ENCODE data around the gene IFNL1.

The IFNL1 gene

GRCh38 chr19:39296055-39296645 is at the start of gene IFNL1:
TSS of gene IFNL1 (plus strand) at chr19:39296407. CDS start at chr19:39296422, 15 bp downstream.
- H3K4me3 ChIP-seq (replicated peaks; ENCODE audit: low read depth, low read length), result no peak within 1 kb of the TSS
- no peak for TF ChIP-seq CTCF (IDR thresholded peaks at IDR 0.05; ENCODE audit: insufficient read depth, low read length, poor library complexity, severe bottlenecking)
- H3K27me3 ChIP-seq (replicated peaks; ENCODE audit: control insufficient read depth, insufficient read depth, low read length), result no peaks in the 10 kb centered on the region
- no peaks in the 10 kb centered on the region for H3K36me3 ChIP-seq (ENCODE audit: control insufficient read depth, insufficient read depth, low read length)
- DNase-seq (ENCODE audit: extremely low read depth, insufficient read length), result no peak

GRCh38 chr19:39246951-39247669 is 49.1 kb upstream of the IFNL1 start:
- no peaks in the 10 kb centered on the region for H3K36me3 ChIP-seq (ENCODE audit: control insufficient read depth, insufficient read depth, low read length)
- no peak for TF ChIP-seq CTCF (IDR thresholded peaks at IDR 0.05; ENCODE audit: insufficient read depth, low read length, poor library complexity, severe bottlenecking)
- H3K27me3 ChIP-seq (replicated peaks; ENCODE audit: control insufficient read depth, insufficient read depth, low read length), result no peaks in the 10 kb centered on the region; the same call in 1 of the 2 replicates
- peak; percentile 30 for DNase-seq (ENCODE audit: extremely low read depth, insufficient read length)
- no peak overlapping the region for H3K4me3 ChIP-seq (replicated peaks; ENCODE audit: low read depth, low read length)

- Histone ChIP-seq H3K36me3 (ENCODE audit: control insufficient read depth, insufficient read depth, low read length) (no peaks in the 10 kb centered on the region), H3K27me3 (replicated peaks; ENCODE audit: control insufficient read depth, insufficient read depth, low read length) (no peaks in the 10 kb centered on the region; the same call in 1 of the 2 replicates), H3K4me3 (replicated peaks; ENCODE audit: low read depth, low read length) (no peak overlapping the region)
- no peak for DNase-seq (ENCODE audit: extremely low read depth, insufficient read length)
- no peak for TF ChIP-seq CTCF (IDR thresholded peaks at IDR 0.05; ENCODE audit: insufficient read depth, low read length, poor library complexity, severe bottlenecking)
Measured at GRCh38 chr19:39247701-39248664, 48.2 kb upstream of the IFNL1 start.

- Histone ChIP-seq H3K27me3 (replicated peaks; ENCODE audit: control insufficient read depth, insufficient read depth, low read length) (no peaks in the 10 kb centered on the region; the same call in 1 of the 2 replicates), H3K4me3 (replicated peaks; ENCODE audit: low read depth, low read length) (no peak within 1 kb of the TSS), H3K36me3 (ENCODE audit: control insufficient read depth, insufficient read depth, low read length) (no peaks in the 10 kb centered on the region)
- DNase-seq (ENCODE audit: extremely low read depth, insufficient read length), result no peak
- no peak for TF ChIP-seq CTCF (IDR thresholded peaks at IDR 0.05; ENCODE audit: insufficient read depth, low read length, poor library complexity, severe bottlenecking)
Measured at GRCh38 chr19:39248806-39249205, 47.4 kb upstream of the IFNL1 start, which contains the start of gene IFNL4. TSS of gene IFNL4 (minus strand) at chr19:39248856.

- TF ChIP-seq CTCF (IDR thresholded peaks at IDR 0.05; ENCODE audit: insufficient read depth, low read length, poor library complexity, severe bottlenecking), result no peak
- no peak for DNase-seq (ENCODE audit: extremely low read depth, insufficient read length)
- H3K4me3 ChIP-seq (replicated peaks; ENCODE audit: low read depth, low read length), result no peak overlapping the region
- H3K27me3 ChIP-seq (replicated peaks; ENCODE audit: control insufficient read depth, insufficient read depth, low read length), result no peaks in the 10 kb centered on the region; the same call in 1 of the 2 replicates
- H3K36me3 ChIP-seq (ENCODE audit: control insufficient read depth, insufficient read depth, low read length), result no peaks in the 10 kb centered on the region
Measured at GRCh38 chr19:39251081-39251480, 45.1 kb upstream of the IFNL1 start.
